GF-D8 (cell line): ENCODE results near the gene PPP3R1.

Experiments
- DNase-seq: peaks from one replicate; lab custom pipeline; 2025; lab: John Stamatoyannopoulos, UW

Gene PPP3R1

DNA sequence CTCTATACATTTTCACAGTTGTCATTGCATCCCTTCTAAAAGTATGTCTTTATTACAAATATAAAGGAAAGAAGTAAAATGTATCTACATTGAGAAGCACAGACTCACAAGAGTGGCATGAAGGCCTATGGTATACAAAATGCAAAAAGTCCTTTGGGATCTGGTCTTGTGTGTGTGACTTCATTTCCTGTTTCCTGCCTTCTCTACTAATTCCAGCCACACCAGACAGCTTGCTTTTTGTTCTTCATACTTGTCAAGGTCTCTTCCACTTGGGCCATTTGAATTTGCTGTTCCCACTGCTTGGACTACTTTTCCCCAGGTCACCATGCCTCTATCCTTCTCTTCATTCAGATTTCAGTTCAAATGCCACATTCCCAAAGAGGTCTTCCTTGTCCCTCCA, 101.3 kb downstream of the PPP3R1 start:
- no peak for DNase-seq

DNA sequence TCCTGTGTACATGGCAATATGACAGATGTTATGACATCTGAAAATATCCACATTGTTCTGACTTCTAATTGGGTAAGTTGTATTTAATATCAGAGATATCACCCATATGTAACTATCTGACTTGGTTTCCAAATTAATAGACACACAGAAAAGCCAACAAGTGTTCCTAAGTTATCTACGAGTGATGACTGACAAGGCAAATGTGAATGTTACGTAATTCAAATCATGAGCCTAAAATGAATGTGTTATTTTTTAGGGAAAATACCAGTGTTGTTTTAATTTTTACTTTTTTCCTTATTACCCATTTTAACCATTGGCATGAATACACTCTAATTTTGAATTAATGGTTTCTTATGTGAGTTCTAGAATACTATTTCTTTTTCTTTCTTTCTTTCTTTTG, 110.5 kb downstream of the PPP3R1 start:
- no peak for DNase-seq

DNA sequence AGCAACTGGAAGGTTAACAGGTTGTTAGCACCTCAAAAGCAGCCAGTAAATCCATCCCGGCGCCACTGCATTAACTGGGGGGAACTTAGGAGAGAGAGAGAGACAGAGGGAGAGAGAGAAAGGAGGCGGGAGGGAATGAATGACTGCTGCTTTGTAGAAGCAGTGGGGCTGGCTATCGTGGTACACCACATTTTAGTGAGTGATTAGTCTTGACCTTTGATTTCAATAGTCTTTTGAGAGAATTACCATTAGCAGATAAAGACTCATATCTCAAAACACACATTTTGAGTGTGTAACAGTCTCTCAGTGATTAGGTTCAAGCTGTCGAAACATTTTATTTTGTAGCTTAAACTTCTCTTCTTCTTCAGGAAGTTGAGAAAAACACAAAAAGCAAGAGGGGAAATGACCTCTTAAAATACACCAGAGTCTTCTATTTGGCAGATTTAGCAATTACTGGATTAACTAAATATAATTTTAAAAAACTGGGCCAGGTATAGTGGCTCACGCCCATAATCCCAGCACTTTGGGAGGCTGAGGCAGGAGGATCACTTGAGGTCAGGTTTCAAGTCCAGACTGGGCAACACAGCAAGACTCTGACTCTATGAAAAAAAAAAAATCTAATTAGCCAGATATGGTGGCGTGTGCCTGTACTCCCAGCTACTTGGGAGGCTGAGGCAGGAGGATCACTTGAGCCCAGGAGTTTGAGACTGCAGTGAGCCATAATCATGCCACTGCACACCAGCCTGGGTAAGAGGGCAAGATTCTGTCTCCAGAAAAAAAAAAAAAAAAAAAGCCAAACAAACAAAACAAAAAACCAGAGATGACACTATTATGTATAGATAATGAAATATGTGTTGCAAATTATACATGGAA, 116.6 kb downstream of the PPP3R1 start:
- no peak for DNase-seq

DNA sequence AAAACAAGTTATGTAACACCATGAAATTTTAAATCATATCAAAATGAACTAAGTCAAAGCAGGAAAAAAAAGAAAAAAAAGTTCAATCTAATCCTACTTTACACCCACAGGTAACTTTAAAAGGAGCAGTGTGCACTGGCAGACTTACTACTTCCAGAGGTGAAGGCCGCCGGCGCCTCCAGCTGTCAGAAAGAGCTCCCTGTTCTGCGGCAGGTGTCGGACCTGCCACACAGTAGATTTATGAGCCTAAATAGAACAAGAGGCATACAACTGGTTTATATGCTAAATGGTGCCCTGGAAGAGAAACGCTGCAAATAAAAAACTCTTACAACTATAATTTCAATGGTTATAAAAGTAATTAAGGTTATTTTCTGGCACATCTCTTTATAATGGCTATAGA, 117.8 kb downstream of the PPP3R1 start:
- no peak for DNase-seq

DNA sequence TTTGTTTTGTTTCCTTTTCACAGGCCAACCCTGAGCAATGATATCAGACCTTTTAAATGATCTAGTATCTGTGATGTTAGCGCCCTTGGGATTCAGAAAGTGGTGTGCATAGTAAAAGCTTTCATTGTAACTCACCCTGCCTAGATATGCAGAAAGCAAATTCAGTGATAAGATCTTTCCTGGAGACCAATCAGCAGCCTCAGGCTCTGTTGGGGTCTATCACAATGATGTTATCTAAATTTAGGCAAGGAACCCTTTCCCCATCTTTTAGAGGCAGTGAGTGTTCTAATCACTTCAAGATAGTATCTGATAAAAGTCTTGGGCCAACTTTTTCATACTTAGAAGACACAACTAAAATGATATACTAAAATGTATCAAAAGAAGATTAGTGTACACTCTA, 118.2 kb downstream of the PPP3R1 start:
- no peak for DNase-seq
